Prostate gland (tissue), 2 donors: ENCODE measurements around the gene FKBP1B. TPM values are rescaled to one million over a fixed set of nuclear protein-coding genes. Genes with fewer than 3 reads are reported as not detected.

Source experiments
- DNase-seq: peaks from one replicate; pipeline ENCODE4 v3.0.0-alpha.2; 2019; ENCODE audit warnings: low spot score
- H3K27ac ChIP-seq, 2 donors: fragments of 200-600 bp; sonication (generic); 2 replicates each; pipeline ENCODE4 v1.5.1; 2017 to 2019
- H3K27me3 ChIP-seq: fragments of 200-600 bp; sonication (generic); replicated peaks from 2 replicates; pipeline ENCODE4 v1.5.1; 2019; ENCODE audit not compliant: insufficient read depth
- H3K36me3 ChIP-seq, 2 donors: fragments of 200-600 bp; sonication (generic); 1 replicate in 1 of 2; 2 replicates in 1 of 2; pipeline versions ENCODE4 v1.5.1 to v1.8.1; 2017 to 2019
- H3K4me1 ChIP-seq: fragments of 200-600 bp; sonication (generic); replicated peaks from 2 replicates; pipeline ENCODE4 v1.5.1; 2019
- H3K4me3 ChIP-seq, 2 donors: fragments of 200-600 bp; sonication (generic); 2 replicates each; pipeline ENCODE4 v1.5.1; 2017 to 2019
- H3K9me3 ChIP-seq: fragments of 200-600 bp; sonication (generic); 2 replicates; pipeline ENCODE4 v1.5.1; 2017
- CTCF ChIP-seq, 4 experiments: fragments of 200-600 bp in 2 of 4; fragments of 450-650 bp in 2 of 4; sonication (generic) in 2 of 4; IDR thresholded peaks; 1 replicate in 3 of 4; 2 replicates in 1 of 4; pipeline ENCODE4 v1.5.1; 2016 to 2019; ENCODE audit warnings: antibody characterized with exemption in 4 of 4, mild to moderate bottlenecking in 2 of 4, moderate library complexity in 2 of 4
- POLR2A ChIP-seq: fragments of 450-650 bp; IDR thresholded peaks from one replicate; pipeline ENCODE4 v1.6.1; 2016; ENCODE audit warnings: antibody characterized with exemption, mild to moderate bottlenecking
- POLR2AphosphoS5 ChIP-seq: sonication (generic); formaldehyde crosslinking; IDR thresholded peaks from one replicate; pipeline ENCODE4 v1.6.1; 2017; ENCODE audit warnings: antibody characterized with exemption
- WGBS: methylation state at CpG from one replicate; pipeline ENCODE4 v1.1.5; 2018; 5-methylcytosine and 5-hydroxymethylcytosine counted together
- intact Hi-C: fragments of 100-400 bp; cut with DNase I; formaldehyde crosslinking; loops from one replicate; pipeline ENCODE4 v1.14.2; 2022
- total RNA-seq, 2 donors: library from RNA; depleted of rRNA; stranded (reverse); fragments of >200 nt; gene quantifications; one replicate each; pipeline ENCODE4 v1.1.0, GENCODE V29; 2016

Gene FKBP1B
- total RNA-seq, 2 donors from 2014 or later, result 8.5 to 8.6 TPM

- H3K27ac ChIP-seq, result no peak overlapping the region
- TF ChIP-seq POLR2A (no peak), CTCF (IDR thresholded peaks at IDR 0.05) (no peak), POLR2AphosphoS5 (no peak)
- H3K9me3 ChIP-seq, result no peaks in the 10 kb centered on the region
- intact Hi-C loops, result no loop called here
- no peak for DNase-seq
- no peak overlapping the region for H3K4me3 ChIP-seq
- no peaks in the 10 kb centered on the region for H3K27me3 ChIP-seq
- 95% methylated on average over 14 of the region's 14 CpGs for WGBS
- H3K36me3 ChIP-seq, result no peaks in the 10 kb centered on the region
- H3K4me1 ChIP-seq, result no peaks in the 10 kb centered on the region
Measured at GRCh38 chr2:24022324-24022974, 27.1 kb upstream of the FKBP1B start.

GRCh38 chr2:24022975-24023575 is 26.5 kb upstream of the FKBP1B start:
- no peak for TF ChIP-seq CTCF (IDR thresholded peaks at IDR 0.05)
- no peak for TF ChIP-seq POLR2A
- no peak for TF ChIP-seq POLR2AphosphoS5
- WGBS, result 85% methylated on average over 14 of the region's 16 CpGs
- Histone ChIP-seq H3K4me1 (no peaks in the 10 kb centered on the region), H3K4me3 (no peak overlapping the region), H3K9me3 (no peaks in the 10 kb centered on the region), H3K36me3 (no peaks in the 10 kb centered on the region), H3K27me3 (no peaks in the 10 kb centered on the region), H3K27ac (no peak overlapping the region)
- intact Hi-C loops, result no loop called here
- DNase-seq, result no peak

GRCh38 chr2:24024018-24024417 is 25.5 kb upstream of the FKBP1B start:
- TF ChIP-seq CTCF (IDR thresholded peaks at IDR 0.05) (peak in 1 of 4 experiments; percentile 6), POLR2AphosphoS5 (no peak)
- 57% methylated on average over 12 of the region's 12 CpGs for WGBS
- Histone ChIP-seq H3K4me3 (no peak overlapping the region), H3K27ac (no peak overlapping the region), H3K27me3 (no peaks in the 10 kb centered on the region), H3K36me3 (no peaks in the 10 kb centered on the region), H3K9me3 (no peaks in the 10 kb centered on the region), H3K4me1 (no peaks in the 10 kb centered on the region)
- no peak for DNase-seq
- intact Hi-C loops, result no loop called here

- no peaks in the 10 kb centered on the region for H3K9me3 ChIP-seq
- DNase-seq, result no peak
- TF ChIP-seq CTCF (IDR thresholded peaks at IDR 0.05), result no peak
- H3K4me3 ChIP-seq, result no peak overlapping the region
- H3K4me1 ChIP-seq, result no peaks in the 10 kb centered on the region
- WGBS, result 91% methylated on average over 17 of the region's 17 CpGs
- intact Hi-C loops, result no loop called here
- H3K36me3 ChIP-seq, result no peaks in the 10 kb centered on the region
- no peaks in the 10 kb centered on the region for H3K27me3 ChIP-seq
- H3K27ac ChIP-seq, result no peak overlapping the region
Measured at GRCh38 chr2:24024996-24025663, 24.4 kb upstream of the FKBP1B start.

GRCh38 chr2:24026233-24026632 is 23.3 kb upstream of the FKBP1B start:
- intact Hi-C loops, result no loop called here

More at GRCh38 chr2:24026233-24026632, 23.3 kb upstream of the FKBP1B start:
- 59% methylated on average over 2 of the region's 2 CpGs for WGBS
- no peak for DNase-seq
- Histone ChIP-seq H3K27ac (no peak overlapping the region), H3K27me3 (no peaks in the 10 kb centered on the region), H3K4me3 (no peak overlapping the region), H3K4me1 (no peaks in the 10 kb centered on the region), H3K9me3 (no peaks in the 10 kb centered on the region), H3K36me3 (no peaks in the 10 kb centered on the region)
- no peak for TF ChIP-seq POLR2AphosphoS5
- TF ChIP-seq POLR2A, result no peak
- TF ChIP-seq CTCF (IDR thresholded peaks at IDR 0.05), result no peak
